Activated CD8-positive, alpha-beta memory T cell treated with anti-CD3 and anti-CD28 coated beads, Interleukin-2, amount 10 ng/mL, durations not matched to agents 7 days and 5 days (primary cell): ENCODE results near the gene FAM236A. TPM values are rescaled to one million over a fixed set of nuclear protein-coding genes. Genes with fewer than 3 reads are reported as not detected.
"Not testable (repeated sequence)": the region's sequence is repeated elsewhere in the genome, so short reads cannot be mapped to it uniquely, and the experiment has no call there.

ENCODE experiments used
- ATAC-seq: fragments of 150-1000 bp; cut with Tn5 transposase; one replicate; pipeline ENCODE4 v1.10.0; 2021; ENCODE audit warnings: moderate library complexity
- CTCF ChIA-PET: fragments of 350-600 bp; sonication (Branson Sonifier 250); formaldehyde crosslinking; loops from one replicate; lab custom pipeline; 2021; ENCODE audit warnings: antibody characterized with exemption; lab: Charles Lee
- DNase-seq: peaks from one replicate; pipeline ENCODE4 v3.0.0-alpha.2; 2020
- H3K27ac Mint-ChIP-seq: one replicate; pipeline ENCODE4 v1.8.0; 2021; ENCODE audit warnings: mild to moderate bottlenecking, mixed read lengths
- H3K27me3 Mint-ChIP-seq: one replicate; pipeline ENCODE4 v1.8.0; 2021; ENCODE audit warnings: mixed read lengths
- H3K36me3 Mint-ChIP-seq: one replicate; pipeline ENCODE4 v1.8.0; 2021; ENCODE audit warnings: mild to moderate bottlenecking, mixed read lengths
- H3K4me1 Mint-ChIP-seq: one replicate; pipeline ENCODE4 v1.8.0; 2021; ENCODE audit warnings: mixed read lengths
- H3K4me3 Mint-ChIP-seq: one replicate; pipeline ENCODE4 v1.8.0; 2021; ENCODE audit warnings: mild to moderate bottlenecking, moderate library complexity, mixed read lengths
- H3K9me3 Mint-ChIP-seq: one replicate; pipeline ENCODE4 v1.8.0; 2022; ENCODE audit warnings: low read depth, mixed read lengths
- total RNA-seq, 2 experiments: library from RNA; stranded (reverse); gene quantifications; one replicate each; pipeline ENCODE4 v1.2.3, GENCODE V29; 2021

FAM236A gene
- not detected for total RNA-seq

GRCh38 chrX:72937906-72938305 lies at the start of gene FAM236A:
Gene FAM236A, plus strand, starts transcription at chrX:72938206. Its CDS starts 57 bp downstream, at chrX:72938263.
- H3K4me3 Mint-ChIP-seq, ATAC-seq, H3K27me3 Mint-ChIP-seq, H3K9me3 Mint-ChIP-seq, CTCF ChIA-PET, H3K36me3 Mint-ChIP-seq, DNase-seq, H3K27ac Mint-ChIP-seq, H3K4me1 Mint-ChIP-seq: not testable (repeated sequence)

GRCh38 chrX:72889740-72890139 lies 48.3 kb upstream of the FAM236A start:
- H3K27ac Mint-ChIP-seq, H3K9me3 Mint-ChIP-seq: not testable (repeated sequence)

GRCh38 chrX:72912315-72912714 lies 25.7 kb upstream of the FAM236A start, which contains the start of gene FAM236C:
Gene FAM236C, plus strand, starts transcription at chrX:72912615. Its CDS starts 100 bp downstream, at chrX:72912715.
- DNase-seq, H3K27me3 Mint-ChIP-seq, H3K4me1 Mint-ChIP-seq, H3K27ac Mint-ChIP-seq, H3K36me3 Mint-ChIP-seq, H3K9me3 Mint-ChIP-seq, ATAC-seq, CTCF ChIA-PET, H3K4me3 Mint-ChIP-seq: not testable (repeated sequence)

More at GRCh38 chrX:72889740-72890139, 48.3 kb upstream of the FAM236A start:
- ATAC-seq, H3K4me1 Mint-ChIP-seq, H3K4me3 Mint-ChIP-seq, CTCF ChIA-PET, H3K27me3 Mint-ChIP-seq, DNase-seq, H3K36me3 Mint-ChIP-seq: not testable (repeated sequence)

- ATAC-seq, CTCF ChIA-PET, H3K27ac Mint-ChIP-seq, H3K27me3 Mint-ChIP-seq, DNase-seq, H3K4me1 Mint-ChIP-seq, H3K36me3 Mint-ChIP-seq, H3K4me3 Mint-ChIP-seq, H3K9me3 Mint-ChIP-seq: not testable (repeated sequence)
Measured at GRCh38 chrX:72916096-72916495, 21.9 kb upstream of the FAM236A start.

- H3K27me3 Mint-ChIP-seq, H3K9me3 Mint-ChIP-seq, CTCF ChIA-PET, H3K4me1 Mint-ChIP-seq, H3K27ac Mint-ChIP-seq, DNase-seq, ATAC-seq, H3K4me3 Mint-ChIP-seq, H3K36me3 Mint-ChIP-seq: not testable (repeated sequence)
Measured at GRCh38 chrX:72932283-72932682, 5.7 kb upstream of the FAM236A start.

- H3K36me3 Mint-ChIP-seq, H3K27me3 Mint-ChIP-seq, H3K27ac Mint-ChIP-seq, H3K4me3 Mint-ChIP-seq, H3K9me3 Mint-ChIP-seq, ATAC-seq, H3K4me1 Mint-ChIP-seq, CTCF ChIA-PET, DNase-seq: not testable (repeated sequence)
Measured at GRCh38 chrX:72936455-72936854, 1.6 kb upstream of the FAM236A start.

- CTCF ChIA-PET, ATAC-seq, H3K27ac Mint-ChIP-seq, H3K36me3 Mint-ChIP-seq, DNase-seq, H3K4me1 Mint-ChIP-seq, H3K9me3 Mint-ChIP-seq, H3K4me3 Mint-ChIP-seq, H3K27me3 Mint-ChIP-seq: not testable (repeated sequence)
Measured at GRCh38 chrX:72936882-72937455, 1.0 kb upstream of the FAM236A start.

- H3K4me1 Mint-ChIP-seq, ATAC-seq, CTCF ChIA-PET, H3K4me3 Mint-ChIP-seq, DNase-seq, H3K27ac Mint-ChIP-seq, H3K27me3 Mint-ChIP-seq, H3K36me3 Mint-ChIP-seq, H3K9me3 Mint-ChIP-seq: not testable (repeated sequence)
Measured at GRCh38 chrX:72942272-72942671, 4.3 kb downstream of the FAM236A start.

- H3K4me1 Mint-ChIP-seq, H3K27me3 Mint-ChIP-seq, DNase-seq, H3K27ac Mint-ChIP-seq, CTCF ChIA-PET, H3K4me3 Mint-ChIP-seq, H3K9me3 Mint-ChIP-seq, H3K36me3 Mint-ChIP-seq: not testable (repeated sequence)
- ATAC-seq, result peak; percentile 79
Measured at GRCh38 chrX:72943035-72943818, 5.2 kb downstream of the FAM236A start.

- CTCF ChIA-PET, H3K9me3 Mint-ChIP-seq, H3K36me3 Mint-ChIP-seq, H3K4me1 Mint-ChIP-seq, H3K27me3 Mint-ChIP-seq, DNase-seq, H3K4me3 Mint-ChIP-seq, H3K27ac Mint-ChIP-seq: not testable (repeated sequence)
- ATAC-seq, result peak; percentile 82
Measured at GRCh38 chrX:72943819-72944169, 5.8 kb downstream of the FAM236A start, which contains the start of gene DMRTC1. Gene DMRTC1, minus strand, starts transcription at chrX:72943837. Its CDS starts 68,143 bp downstream, at chrX:72875694.

- H3K36me3 Mint-ChIP-seq, H3K27me3 Mint-ChIP-seq, ATAC-seq, H3K27ac Mint-ChIP-seq, CTCF ChIA-PET, H3K4me1 Mint-ChIP-seq, DNase-seq, H3K4me3 Mint-ChIP-seq, H3K9me3 Mint-ChIP-seq: not testable (repeated sequence)
Measured at GRCh38 chrX:72959971-72960370, 22.0 kb downstream of the FAM236A start.

GRCh38 chrX:72971859-72972258 lies 33.9 kb downstream of the FAM236A start:
- H3K27me3 Mint-ChIP-seq, ATAC-seq, H3K9me3 Mint-ChIP-seq, CTCF ChIA-PET, H3K4me1 Mint-ChIP-seq, H3K27ac Mint-ChIP-seq, DNase-seq, H3K36me3 Mint-ChIP-seq, H3K4me3 Mint-ChIP-seq: not testable (repeated sequence)

GRCh38 chrX:72974885-72975284 lies 36.9 kb downstream of the FAM236A start:
- H3K9me3 Mint-ChIP-seq, DNase-seq, H3K4me1 Mint-ChIP-seq, H3K27ac Mint-ChIP-seq, CTCF ChIA-PET, H3K36me3 Mint-ChIP-seq, H3K4me3 Mint-ChIP-seq, H3K27me3 Mint-ChIP-seq, ATAC-seq: not testable (repeated sequence)

- ATAC-seq, H3K9me3 Mint-ChIP-seq, H3K27me3 Mint-ChIP-seq, H3K27ac Mint-ChIP-seq, H3K4me3 Mint-ChIP-seq, H3K4me1 Mint-ChIP-seq, H3K36me3 Mint-ChIP-seq, CTCF ChIA-PET, DNase-seq: not testable (repeated sequence)
Measured at GRCh38 chrX:72980894-72981469, 43.0 kb downstream of the FAM236A start.
